ENCODE results near the gene ACTL7A. TPM values are rescaled to one million over a fixed set of nuclear protein-coding genes. Genes with fewer than 3 reads are reported as not detected.
A peak's percentile ranks its signal among the peaks of the same experiment; 100 is the strongest.
"Not testable (repeated sequence)": the region's sequence is repeated elsewhere in the genome, so short reads cannot be mapped to it uniquely, and the experiment has no call there.

The ACTL7A gene
- not detected for total RNA-seq

- no peak for DNase-seq
Observed at GRCh38 chr9:108861997-108862396, at the start of gene ACTL7A. Gene ACTL7A, plus strand, starts transcription at chr9:108862266. Its CDS starts 57 bp downstream, at chr9:108862323.

- DNase-seq, result peak; percentile 49
Observed at GRCh38 chr9:108812396-108813025, 49.6 kb upstream of the ACTL7A start.

GRCh38 chr9:108813951-108814601 is 48.0 kb upstream of the ACTL7A start:
- DNase-seq, result peak; percentile 44

GRCh38 chr9:108815156-108815555 is 46.9 kb upstream of the ACTL7A start:
- no peak for DNase-seq

GRCh38 chr9:108816037-108816436 is 46.0 kb upstream of the ACTL7A start:
- DNase-seq, result no peak

GRCh38 chr9:108823829-108824228 is 38.2 kb upstream of the ACTL7A start:
- DNase-seq, result no peak

- DNase-seq, result no peak
Observed at GRCh38 chr9:108830272-108830671, 31.8 kb upstream of the ACTL7A start.

GRCh38 chr9:108831496-108832178 is 30.4 kb upstream of the ACTL7A start:
- no peak for DNase-seq

- no peak for DNase-seq
Observed at GRCh38 chr9:108832179-108832500, 29.9 kb upstream of the ACTL7A start.

- DNase-seq, result no peak
Observed at GRCh38 chr9:108834959-108835665, 27.0 kb upstream of the ACTL7A start.

GRCh38 chr9:108835831-108836230 is 26.2 kb upstream of the ACTL7A start:
- DNase-seq, result no peak

- DNase-seq, result no peak
Observed at GRCh38 chr9:108836319-108836718, 25.7 kb upstream of the ACTL7A start.

- DNase-seq, result peak; percentile 53
Observed at GRCh38 chr9:108836781-108837180, 25.3 kb upstream of the ACTL7A start.

- no peak for DNase-seq
Observed at GRCh38 chr9:108837530-108837929, 24.5 kb upstream of the ACTL7A start.

GRCh38 chr9:108838017-108838416 is 24.0 kb upstream of the ACTL7A start:
- no peak for DNase-seq

- DNase-seq, result not testable (repeated sequence)
Observed at GRCh38 chr9:108839561-108839960, 22.5 kb upstream of the ACTL7A start.

- no peak for DNase-seq
Observed at GRCh38 chr9:108842610-108843295, 19.3 kb upstream of the ACTL7A start.

- peak; percentile 24 for DNase-seq
Observed at GRCh38 chr9:108844391-108844790, 17.7 kb upstream of the ACTL7A start.

GRCh38 chr9:108844856-108845255 is 17.2 kb upstream of the ACTL7A start:
- no peak for DNase-seq

- no peak for DNase-seq
Observed at GRCh38 chr9:108845507-108845906, 16.6 kb upstream of the ACTL7A start.

- no peak for DNase-seq
Observed at GRCh38 chr9:108845947-108846346, 16.1 kb upstream of the ACTL7A start.

- DNase-seq, result not testable (repeated sequence)
Observed at GRCh38 chr9:108848296-108848695, 13.8 kb upstream of the ACTL7A start.

Data from tongue (tissue), 2 donors.